ENCODE data around the gene IER3IP1.
"Not testable (repeated sequence)": the region's sequence is repeated elsewhere in the genome, so short reads cannot be mapped to it uniquely, and the experiment has no call there.

IER3IP1 gene

GRCh38 chr18:47160256-47160655 lies 15.9 kb downstream of the IER3IP1 start:
- DNase-seq (ENCODE audit: low read depth, low spot score), result no peak

DNA sequence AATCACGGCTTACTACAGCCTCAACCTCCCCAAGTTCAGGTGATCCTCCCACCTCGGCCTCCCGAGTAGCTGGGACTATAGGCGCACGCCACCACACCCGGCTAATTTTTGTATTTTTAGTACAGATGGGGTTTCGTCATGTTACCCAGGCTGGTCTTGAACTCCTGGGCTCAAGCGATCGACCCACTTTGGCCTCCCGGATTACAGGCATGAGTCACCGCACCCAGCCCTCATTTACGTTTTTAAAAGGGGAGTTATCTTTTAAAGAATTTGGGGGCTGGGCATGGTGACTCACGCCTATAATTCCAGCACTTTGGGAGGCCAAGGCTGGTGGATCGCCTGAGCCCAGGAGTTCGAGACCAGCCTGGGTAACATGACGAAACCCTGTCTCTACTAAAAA lies 17.8 kb downstream of the IER3IP1 start:
- not testable (repeated sequence) for DNase-seq (ENCODE audit: low read depth, low spot score)

DNA sequence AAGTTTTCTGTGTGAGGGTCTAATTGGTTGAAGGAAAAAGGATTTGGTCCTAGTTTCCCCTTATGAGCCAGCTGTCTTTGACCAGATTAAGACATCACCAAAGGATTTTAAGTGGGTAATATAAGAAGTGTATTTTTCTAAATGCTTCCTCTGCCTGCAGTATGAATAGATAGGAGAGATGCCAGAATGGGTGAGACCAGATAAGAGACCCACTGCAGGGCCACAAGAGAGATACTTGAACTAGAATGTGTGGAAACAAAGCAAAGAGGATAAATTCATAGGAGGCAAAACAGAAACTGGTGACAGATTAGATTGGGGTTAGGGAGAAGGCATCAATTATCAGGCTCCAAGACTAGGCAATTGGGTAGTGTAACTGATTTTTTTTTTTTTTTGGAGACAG lies 24.7 kb downstream of the IER3IP1 start:
- DNase-seq (ENCODE audit: low read depth, low spot score), result no peak

DNA sequence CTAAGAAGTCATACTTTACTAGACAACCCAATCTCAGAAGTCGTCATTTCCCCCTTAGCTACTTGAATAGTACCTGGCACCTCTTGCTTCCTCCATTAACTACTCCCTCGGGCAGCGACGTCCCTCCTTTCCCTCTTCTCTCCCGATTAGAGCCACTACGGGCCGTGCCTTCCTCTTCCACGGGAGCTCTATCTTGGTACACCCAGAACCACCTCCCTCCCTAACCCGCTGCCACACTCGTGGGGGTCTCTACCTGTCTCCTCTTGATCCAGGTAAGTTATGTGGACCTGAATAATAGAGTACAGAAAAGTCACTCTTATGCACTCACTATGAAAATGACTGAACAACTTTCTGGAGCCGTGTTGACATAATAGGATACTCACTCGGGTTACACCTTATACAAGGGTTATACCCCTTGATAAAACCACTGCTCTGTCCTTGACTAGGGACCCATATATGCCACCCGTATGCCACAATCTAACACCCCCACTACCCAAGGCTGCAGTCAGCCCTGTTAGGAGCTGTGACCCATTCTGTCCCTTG lies 25.3 kb downstream of the IER3IP1 start:
- no peak for DNase-seq (ENCODE audit: low read depth, low spot score)

GRCh38 chr18:47150029-47150823 lies 25.9 kb downstream of the IER3IP1 start, which contains the start of gene HDHD2:
HDHD2 (minus strand) TSS chr18:47150500; CDS start chr18:47136439, 14,061 bp downstream.
- DNase-seq (ENCODE audit: low read depth, low spot score), result peak; percentile 15

DNA sequence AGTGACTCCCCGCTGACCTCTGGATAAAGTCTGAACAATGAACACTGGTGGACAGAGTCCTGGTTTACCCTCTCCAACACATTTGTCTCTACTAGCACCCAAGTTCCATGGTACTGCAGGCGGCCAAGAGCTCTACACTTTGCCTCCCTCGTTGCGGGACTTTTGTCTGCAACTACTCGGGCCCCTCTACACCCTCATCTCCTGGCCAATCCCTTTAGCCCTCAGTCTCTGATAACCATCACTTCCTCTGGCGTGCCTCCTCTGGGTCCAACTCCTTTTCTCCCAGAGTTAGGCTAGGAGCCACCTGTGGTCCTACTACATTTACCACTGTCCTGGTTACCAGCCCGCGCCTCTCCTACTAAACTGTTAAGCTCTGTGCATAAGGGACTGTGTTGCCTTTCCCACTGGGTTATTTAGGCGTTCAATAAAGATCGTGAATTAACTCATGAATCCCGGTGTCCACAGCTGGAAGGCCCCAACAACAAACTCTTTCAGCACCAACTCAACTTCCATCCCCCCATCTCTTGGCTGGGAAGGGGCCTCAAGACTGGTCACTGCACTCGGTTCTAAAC lies 26.6 kb downstream of the IER3IP1 start:
- DNase-seq (ENCODE audit: low read depth, low spot score), result no peak

DNA sequence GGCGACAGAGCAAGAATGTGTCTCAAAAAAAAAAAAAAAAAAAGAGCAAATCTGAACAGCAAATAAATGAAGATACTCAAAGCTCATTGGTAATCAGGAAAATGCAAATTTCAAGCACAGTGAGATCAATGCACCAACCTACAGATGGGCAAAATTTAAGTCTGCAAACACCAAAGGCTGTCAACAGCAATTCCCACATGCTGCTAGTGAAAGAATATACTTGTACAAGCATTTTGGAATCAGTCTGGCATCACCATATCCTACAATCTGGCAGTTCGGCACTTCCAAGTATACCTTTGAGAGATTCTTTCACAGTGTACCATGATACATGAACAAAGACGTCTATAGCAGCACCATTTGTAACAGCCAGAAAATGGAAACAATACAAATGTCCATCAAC lies 30.0 kb downstream of the IER3IP1 start:
- DNase-seq (ENCODE audit: low read depth, low spot score), result no peak

DNA sequence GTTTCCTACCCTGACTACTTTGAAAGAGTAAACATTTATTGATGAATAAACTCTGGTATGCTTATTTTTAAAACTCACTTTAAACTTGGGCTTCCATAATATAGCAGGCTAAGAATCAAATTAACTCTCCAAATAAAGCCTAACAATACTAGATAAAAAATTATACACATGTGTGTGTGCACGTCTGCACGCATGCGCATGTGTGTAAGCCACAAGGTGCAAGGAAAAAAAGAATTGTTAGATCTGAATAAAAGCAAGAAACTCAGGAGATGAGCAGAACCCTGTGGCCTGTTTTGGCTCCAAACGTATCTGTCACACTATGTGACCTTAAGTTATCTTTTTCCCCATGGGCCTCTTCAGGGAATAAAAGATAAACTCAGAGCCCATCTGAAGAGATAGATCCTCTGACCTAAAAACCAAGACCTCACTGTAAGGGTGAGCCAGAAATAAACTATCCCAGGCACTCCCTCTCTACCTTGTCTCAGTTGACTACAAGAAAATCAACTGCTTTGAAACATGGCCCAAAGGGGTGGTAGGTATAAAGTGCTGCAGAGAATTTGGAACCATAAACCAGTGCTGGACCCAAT lies 32.2 kb downstream of the IER3IP1 start:
- DNase-seq (ENCODE audit: low read depth, low spot score), result no peak

GRCh38 chr18:47143153-47143552 lies 33.0 kb downstream of the IER3IP1 start:
- DNase-seq (ENCODE audit: low read depth, low spot score), result no peak

DNA sequence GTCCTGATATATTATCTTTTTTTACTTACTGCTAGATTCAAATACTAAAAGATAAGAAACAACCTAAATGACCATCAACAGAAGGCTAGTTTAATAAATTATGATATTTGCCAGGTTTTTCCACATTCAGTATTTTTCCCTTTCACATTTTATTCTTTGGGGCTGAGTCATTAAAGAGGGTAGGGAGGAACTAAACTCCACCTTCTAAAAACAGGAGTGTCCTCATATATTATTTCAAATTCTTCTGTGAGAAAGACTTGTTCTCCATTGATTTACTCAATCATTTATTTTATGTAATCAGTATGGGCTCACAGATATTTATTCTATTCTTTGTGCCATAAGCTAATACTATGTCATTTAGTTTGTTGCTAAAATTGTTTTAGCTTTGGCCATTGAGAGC lies 34.9 kb downstream of the IER3IP1 start:
- DNase-seq (ENCODE audit: low read depth, low spot score), result no peak

DNA sequence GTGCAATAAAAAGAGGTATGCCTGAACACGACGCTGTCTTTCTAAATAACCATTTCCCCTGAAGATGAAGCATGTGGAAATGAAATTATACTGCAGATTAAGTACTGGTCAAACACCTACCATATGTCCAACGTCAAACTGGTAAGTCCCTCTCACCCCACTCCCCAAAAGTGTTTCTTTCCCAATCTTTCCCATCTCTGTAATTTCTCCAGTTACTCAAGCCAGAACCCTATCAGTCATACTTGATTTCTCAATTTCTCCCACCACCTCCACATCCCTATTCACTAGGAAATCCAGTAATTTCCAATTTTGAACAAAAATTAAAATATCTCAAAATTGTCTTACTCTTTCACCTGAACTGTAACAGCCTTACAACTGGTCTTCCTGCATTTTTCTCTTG lies 55.0 kb downstream of the IER3IP1 start:
- no peak for DNase-seq (ENCODE audit: low read depth, low spot score)

DNA sequence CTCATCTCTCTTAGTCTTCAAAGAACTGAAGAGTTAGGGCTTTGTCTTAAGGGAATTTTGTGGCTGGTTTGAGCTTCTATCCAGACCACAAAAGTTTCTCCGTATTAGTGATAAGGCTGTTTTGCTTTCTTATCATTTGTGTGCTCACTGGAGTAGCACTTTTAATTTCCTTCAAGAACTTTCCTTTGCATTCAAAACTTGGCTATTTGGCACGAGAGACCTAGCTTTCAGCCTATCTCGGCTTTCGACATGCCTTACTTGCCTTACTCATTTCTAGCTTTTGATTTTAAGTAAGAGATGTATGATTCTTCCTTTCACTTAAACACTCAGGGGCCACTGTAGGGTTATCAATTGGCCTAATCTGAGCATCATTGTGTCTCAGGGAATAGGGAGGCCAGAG lies 55.7 kb downstream of the IER3IP1 start:
- DNase-seq (ENCODE audit: low read depth, low spot score), result no peak

DNA sequence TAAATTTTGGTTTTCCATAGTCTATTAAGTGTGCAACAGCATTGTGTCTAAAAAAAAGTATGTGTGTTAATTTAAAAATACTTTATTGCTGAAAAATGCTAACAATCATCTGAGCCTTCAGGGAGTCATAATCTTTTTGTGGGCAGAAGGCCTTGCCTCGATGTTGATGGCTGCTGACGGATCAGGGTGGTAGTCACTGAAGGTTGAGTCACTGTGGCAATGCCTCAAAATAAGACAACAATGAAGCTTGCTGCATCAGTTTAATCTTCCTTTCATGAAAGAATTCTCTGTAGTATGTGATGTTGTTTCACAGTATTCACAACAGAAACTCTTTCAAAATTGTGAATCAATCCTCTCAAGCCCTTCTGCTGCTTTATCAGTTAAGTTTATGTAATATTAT lies 57.2 kb downstream of the IER3IP1 start:
- no peak for DNase-seq (ENCODE audit: low read depth, low spot score)

GRCh38 chr18:47115205-47115604 lies 61.0 kb downstream of the IER3IP1 start:
- no peak for DNase-seq (ENCODE audit: low read depth, low spot score)

DNA sequence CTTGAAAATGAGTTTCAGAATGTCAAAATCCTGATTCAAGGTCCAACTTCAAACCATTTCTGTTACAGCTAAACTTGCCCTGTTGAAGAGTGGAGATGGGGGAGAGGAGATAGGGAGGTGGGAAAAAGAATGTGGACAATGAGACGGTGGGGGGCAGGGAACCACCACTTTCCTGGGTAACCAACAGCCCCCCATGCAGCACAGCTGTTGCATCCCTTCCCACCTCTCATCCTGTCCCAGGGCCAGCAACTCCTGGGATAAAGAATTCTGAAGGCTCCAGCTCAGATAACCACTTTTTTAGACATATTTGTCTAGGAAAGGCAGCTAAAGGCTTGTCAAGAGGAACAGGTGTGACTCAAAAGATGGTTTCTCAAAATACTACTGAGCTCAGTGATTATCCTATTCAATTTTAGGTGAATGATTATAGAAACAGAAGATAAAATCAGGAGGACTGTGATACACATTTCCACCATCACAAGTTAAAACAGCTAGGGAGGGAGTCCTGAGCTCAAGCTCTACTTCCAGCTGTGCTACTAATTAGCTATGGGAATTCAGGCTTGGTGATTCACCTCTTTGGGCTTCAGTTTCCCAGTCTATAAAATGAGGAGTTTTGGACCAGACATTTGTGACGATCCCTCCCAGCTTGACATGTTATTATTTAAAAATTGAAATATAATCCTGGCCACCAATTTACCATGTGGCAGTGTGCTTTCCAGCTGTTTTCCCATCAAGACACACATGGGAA lies 62.2 kb downstream of the IER3IP1 start:
- no peak for DNase-seq (ENCODE audit: low read depth, low spot score)

GRCh38 chr18:47110492-47111274 lies 65.5 kb downstream of the IER3IP1 start:
- no peak for DNase-seq (ENCODE audit: low read depth, low spot score)

- no peak for DNase-seq (ENCODE audit: low read depth, low spot score)
Measured at GRCh38 chr18:47109720-47110119, 66.4 kb downstream of the IER3IP1 start.

DNA sequence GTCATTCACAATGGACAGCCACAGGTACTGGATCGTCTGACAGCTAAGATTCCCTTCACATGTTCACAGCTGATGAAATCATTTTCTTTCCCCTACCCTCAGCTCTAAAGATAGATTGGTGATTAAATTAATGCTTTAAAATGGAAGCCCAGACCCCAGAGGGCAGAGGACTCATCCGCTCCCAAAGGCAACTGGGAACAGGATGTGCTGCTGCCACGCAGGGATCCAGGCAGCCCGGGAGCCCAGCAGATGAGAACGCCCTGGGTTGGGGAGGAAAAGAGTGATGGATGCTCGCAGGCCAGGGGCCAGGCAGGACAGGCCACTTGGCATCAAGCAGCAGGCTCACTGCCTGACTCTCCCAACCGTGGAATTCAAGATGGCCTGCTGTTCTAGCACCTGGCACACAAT lies 67.2 kb downstream of the IER3IP1 start:
- DNase-seq (ENCODE audit: low read depth, low spot score), result no peak

- DNase-seq (ENCODE audit: low read depth, low spot score), result no peak
Measured at GRCh38 chr18:47108373-47108772, 67.8 kb downstream of the IER3IP1 start.
